CD14-positive monocyte (primary cell): ENCODE data around the gene AQP6. TPM values are rescaled to one million over a fixed set of nuclear protein-coding genes. Genes with fewer than 3 reads are reported as not detected.

Experiments
- DNase-seq, 3 donors: peaks; one replicate each; pipeline ENCODE4 v3.0.0-alpha.2; 2011 to 2022
- H2AFZ ChIP-seq: 2 replicates; pipeline ENCODE4 v1.6.0; 2012; ENCODE audit warnings: mild to moderate bottlenecking, low read depth, low read length, inconsistent platforms; ENCODE audit not compliant: insufficient read depth, poor library complexity, severe bottlenecking
- H3K27ac ChIP-seq, 2 donors: 1 replicate in 1 of 2; 2 replicates in 1 of 2; pipeline ENCODE4 v1.5.1; 2012 to 2013; ENCODE audit warnings: low read length in 2 of 2, control low read depth in 1 of 2, inconsistent platforms in 1 of 2, low read depth in 1 of 2, mild to moderate bottlenecking in 1 of 2
- H3K27me3 ChIP-seq, 2 donors: one replicate each; pipeline versions ENCODE4 v1.6.0 to v1.6.1; 2011 to 2013; ENCODE audit warnings: low read length in 2 of 2; ENCODE audit not compliant: control insufficient read depth in 2 of 2, insufficient read depth in 2 of 2
- H3K36me3 ChIP-seq, 2 donors: replicated peaks in 1 of 2; 1 replicate in 1 of 2; 2 replicates in 1 of 2; pipeline versions ENCODE4 v1.5.1 to v1.6.1; 2012 to 2013; ENCODE audit warnings: low read length in 2 of 2, control low read depth in 1 of 2, inconsistent platforms in 1 of 2, mild to moderate bottlenecking in 1 of 2; ENCODE audit not compliant: insufficient read depth in 2 of 2, control insufficient read depth in 1 of 2
- H3K4me1 ChIP-seq, 2 donors: 1 replicate in 1 of 2; 2 replicates in 1 of 2; pipeline versions ENCODE4 v1.5.1 to v1.6.1; 2012 to 2013; ENCODE audit warnings: low read length in 2 of 2, control low read depth in 1 of 2, inconsistent platforms in 1 of 2, mild to moderate bottlenecking in 1 of 2, moderate library complexity in 1 of 2; ENCODE audit not compliant: insufficient read depth in 2 of 2, control insufficient read depth in 1 of 2
- H3K4me2 ChIP-seq: replicated peaks from 2 replicates; pipeline ENCODE3; 2012; ENCODE audit warnings: low read length, moderate library complexity, mild to moderate bottlenecking; ENCODE audit not compliant: poor library complexity, severe bottlenecking; ENCODE audit errors: extremely low read depth
- H3K4me3 ChIP-seq, 3 experiments: fragments of 200-600 bp in 1 of 3; sonication (generic) in 1 of 3; replicated peaks in 1 of 3; 1 replicate in 2 of 3; 2 replicates in 1 of 3; pipeline ENCODE4 v1.5.1; 2011 to 2013; ENCODE audit warnings: low read length in 3 of 3, mild to moderate bottlenecking in 3 of 3, control low read depth in 2 of 3, low read depth in 2 of 3, inconsistent platforms in 1 of 3, moderate library complexity in 1 of 3
- H3K79me2 ChIP-seq: 2 replicates; pipeline ENCODE4 v1.6.0; 2012; ENCODE audit warnings: mild to moderate bottlenecking, control low read depth, inconsistent platforms, low read length, moderate library complexity; ENCODE audit not compliant: insufficient read depth
- H3K9ac ChIP-seq: 2 replicates; pipeline ENCODE4 v1.6.0; 2017; ENCODE audit warnings: low read length, mild to moderate bottlenecking; ENCODE audit not compliant: insufficient read depth, poor library complexity, severe bottlenecking
- H3K9me3 ChIP-seq, 2 donors: replicated peaks in 1 of 2; 1 replicate in 1 of 2; 2 replicates in 1 of 2; pipeline versions ENCODE4 v1.5.1 to v1.6.1; 2012 to 2013; ENCODE audit warnings: low read length in 2 of 2, control low read depth in 1 of 2; ENCODE audit not compliant: control insufficient read depth in 1 of 2, insufficient read depth in 1 of 2
- H4K20me1 ChIP-seq: 2 replicates; pipeline ENCODE4 v1.6.0; 2012; ENCODE audit warnings: mild to moderate bottlenecking, low read length, control low read depth, moderate library complexity; ENCODE audit not compliant: insufficient read depth
- H3K27ac Mint-ChIP-seq, 7 donors: one replicate each; pipeline ENCODE4 v1.8.0; 2020; ENCODE audit warnings: mild to moderate bottlenecking in 7 of 7, mixed read lengths in 7 of 7, moderate library complexity in 6 of 7, inconsistent platforms in 2 of 7
- H3K27me3 Mint-ChIP-seq, 3 donors: one replicate each; pipeline ENCODE4 v1.8.0; 2021 to 2022; ENCODE audit warnings: low read depth in 3 of 3, mild to moderate bottlenecking in 3 of 3, mixed read lengths in 3 of 3, moderate library complexity in 3 of 3, inconsistent platforms in 1 of 3
- H3K36me3 Mint-ChIP-seq, 2 donors: one replicate each; pipeline ENCODE4 v1.8.0; 2020; ENCODE audit warnings: mixed read lengths in 2 of 2, inconsistent platforms in 1 of 2, mild to moderate bottlenecking in 1 of 2
- H3K4me1 Mint-ChIP-seq: one replicate; pipeline ENCODE4 v1.8.0; 2020; ENCODE audit warnings: mild to moderate bottlenecking, mixed read lengths
- H3K4me3 Mint-ChIP-seq, 2 donors: one replicate each; pipeline ENCODE4 v1.8.0; 2020; ENCODE audit warnings: mild to moderate bottlenecking in 2 of 2, mixed read lengths in 2 of 2, moderate library complexity in 1 of 2
- H3K9me3 Mint-ChIP-seq, 7 donors: one replicate each; pipeline ENCODE4 v1.8.0; 2020 to 2022; ENCODE audit warnings: mixed read lengths in 7 of 7, mild to moderate bottlenecking in 6 of 7, moderate library complexity in 6 of 7, inconsistent platforms in 2 of 7
- CTCF ChIP-seq: fragments of 200-600 bp; IDR thresholded peaks from one replicate; pipeline ENCODE4 v1.8.0; 2022; ENCODE audit warnings: antibody characterized with exemption, mild to moderate bottlenecking
- WGBS: methylation state at CpG from one replicate; pipeline ENCODE4 v1.1.5; 2013; ENCODE audit warnings: missing lambda C conversion rate; ENCODE audit not compliant: insufficient coverage; 5-methylcytosine and 5-hydroxymethylcytosine counted together
- intact Hi-C, 2 donors: fragments of 100-400 bp; cut with micrococcal nuclease; formaldehyde crosslinking; loops; one replicate each; pipeline versions ENCODE4 v1.15.0 to v1.15.1; 2023
- polyA plus RNA-seq, 3 donors: library from polyadenylated mRNA; depleted of rRNA in 1 of 3; unstranded in 2 of 3; stranded (reverse) in 1 of 3; fragments of 300-500 nt in 2 of 3; fragments of >200 nt in 1 of 3; fragmentation: Illumina TruSeq in 2 of 3; gene quantifications; 1 replicate in 2 of 3; 2 replicates in 1 of 3; pipeline ENCODE4 v1.2.3, GENCODE V29; 2012 to 2021

Gene AQP6
- polyA plus RNA-seq, 3 donors = 0.04 TPM; not detected in 2

- Histone ChIP-seq H3K4me1 (peaks cover 18 to 28% of the 10 kb centered on the region in 2 donors), H3K36me3 (peaks cover 5 to 12% of the 10 kb centered on the region in 2 donors), H3K27me3 (no peaks in the 10 kb centered on the region), H3K4me2 (no peak overlapping the region), H3K9me3 (no peaks in the 10 kb centered on the region), H3K79me2 (peaks cover 99% of the 10 kb centered on the region), H4K20me1 (no peaks in the 10 kb centered on the region), H3K4me3 (no peak overlapping the region), H3K27ac (peak overlapping the region in 1 of 2 donors; percentile 85), H2AFZ (no peak overlapping the region), H3K9ac (no peak overlapping the region)
- H3K27ac Mint-ChIP-seq = peak overlapping the region in 5 of 7 donors; percentile 22 to 64 (median 61)
- DNase-seq = no peak
- peaks cover 10 to 19% of the 10 kb centered on the region in 2 donors for H3K36me3 Mint-ChIP-seq
- no peak overlapping the region for H3K4me3 Mint-ChIP-seq
- 94% methylated on average over 2 of the region's 2 CpGs for WGBS
- no peak for TF ChIP-seq CTCF
- H3K27me3 Mint-ChIP-seq = no peaks in the 10 kb centered on the region
- intact Hi-C loops = no loop called here
- no peaks in the 10 kb centered on the region for H3K9me3 Mint-ChIP-seq
- H3K4me1 Mint-ChIP-seq = peaks cover 42% of the 10 kb centered on the region
These were observed 46.2 kb downstream of the AQP6 start for GRCh38 chr12:50018968-50019367.

DNA sequence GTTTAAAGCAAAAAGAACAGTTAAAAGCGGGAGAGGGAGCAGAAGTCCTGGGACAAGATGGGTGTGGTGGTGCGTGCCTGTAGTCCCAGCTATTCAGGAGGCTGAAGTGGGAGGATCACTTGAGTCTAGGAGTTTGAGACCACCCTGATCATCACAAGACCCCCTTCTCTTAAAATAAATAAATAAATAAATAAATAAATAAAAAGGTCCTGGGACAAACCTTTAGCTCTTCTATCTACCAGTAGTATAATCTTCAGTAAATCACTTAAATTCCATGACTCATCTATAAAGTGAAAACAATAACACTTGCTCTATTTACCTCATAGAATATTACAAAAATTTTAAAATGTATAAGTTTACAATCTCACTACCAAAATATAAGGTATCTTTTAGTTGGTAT, 46.8 kb downstream of the AQP6 start:
- no peaks in the 10 kb centered on the region for H3K9me3 ChIP-seq
- H3K36me3 ChIP-seq = peaks cover 5 to 6% of the 10 kb centered on the region in 2 donors
- H4K20me1 ChIP-seq = no peaks in the 10 kb centered on the region
- no peak overlapping the region for H3K4me3 ChIP-seq
- H3K4me3 Mint-ChIP-seq = no peak overlapping the region
- H3K27ac ChIP-seq = peak overlapping the region in 1 of 2 donors; percentile 85
- no peak for TF ChIP-seq CTCF
- no peak overlapping the region for H2AFZ ChIP-seq
- H3K9me3 Mint-ChIP-seq = no peaks in the 10 kb centered on the region
- peak overlapping the region in 3 of 7 donors; percentile 1 to 64 (median 61) for H3K27ac Mint-ChIP-seq
- no peak overlapping the region for H3K9ac ChIP-seq
- no peak for DNase-seq
- no CpG with 5 or more reads among the region's 2 CpGs for WGBS
- H3K79me2 ChIP-seq = peaks cover 99% of the 10 kb centered on the region
- no peaks in the 10 kb centered on the region for H3K27me3 ChIP-seq
- H3K27me3 Mint-ChIP-seq = no peaks in the 10 kb centered on the region
- peaks cover 22 to 34% of the 10 kb centered on the region in 2 donors for H3K4me1 ChIP-seq
- peaks cover 6 to 13% of the 10 kb centered on the region in 2 donors for H3K36me3 Mint-ChIP-seq
- intact Hi-C loops = no loop called here
- no peak overlapping the region for H3K4me2 ChIP-seq
- H3K4me1 Mint-ChIP-seq = peaks cover 46% of the 10 kb centered on the region
